Stimulated activated naive CD4-positive, alpha-beta T cell treated with Interleukin-2 at 50 U/mL for 16 hours (primary cell): ENCODE results near the gene PDLIM4.

ENCODE experiments used
- DNase-seq: peaks from one replicate; lab custom pipeline; 2025; lab: John Stamatoyannopoulos, UW

The PDLIM4 gene

GRCh38 chr5:132267166-132267739 is 9.8 kb downstream of the PDLIM4 start:
- DNase-seq = no peak

- DNase-seq = no peak
These were observed 10.7 kb downstream of the PDLIM4 start for GRCh38 chr5:132267931-132268768.

- DNase-seq = no peak
These were observed 11.5 kb downstream of the PDLIM4 start for GRCh38 chr5:132268769-132269551.

GRCh38 chr5:132269635-132270334 is 12.3 kb downstream of the PDLIM4 start:
- no peak for DNase-seq

- no peak for DNase-seq
These were observed 12.8 kb downstream of the PDLIM4 start for GRCh38 chr5:132270335-132270665.

GRCh38 chr5:132270706-132271105 is 13.2 kb downstream of the PDLIM4 start:
- no peak for DNase-seq

- DNase-seq = no peak
These were observed 14.1 kb downstream of the PDLIM4 start for GRCh38 chr5:132271251-132272246.

GRCh38 chr5:132272311-132273210 is 15.1 kb downstream of the PDLIM4 start:
- peak; percentile 35 for DNase-seq

- DNase-seq = no peak
These were observed 16.1 kb downstream of the PDLIM4 start for GRCh38 chr5:132273631-132274030.

- no peak for DNase-seq
These were observed 16.7 kb downstream of the PDLIM4 start for GRCh38 chr5:132274050-132274792.

- no peak for DNase-seq
These were observed 18.1 kb downstream of the PDLIM4 start for GRCh38 chr5:132275367-132276220.

- DNase-seq = no peak
These were observed 19.8 kb downstream of the PDLIM4 start for GRCh38 chr5:132277256-132277655.

GRCh38 chr5:132277971-132278853 is 20.7 kb downstream of the PDLIM4 start:
- no peak for DNase-seq

GRCh38 chr5:132279801-132280200 is 22.3 kb downstream of the PDLIM4 start:
- no peak for DNase-seq

GRCh38 chr5:132280371-132281240 is 23.1 kb downstream of the PDLIM4 start:
- DNase-seq = no peak

GRCh38 chr5:132281856-132282614 is 24.5 kb downstream of the PDLIM4 start:
- DNase-seq = no peak
